HepG2 (cell line): ENCODE results near the gene GABBR2. TPM values are rescaled to one million over a fixed set of nuclear protein-coding genes. Genes with fewer than 3 reads are reported as not detected.

Experiments
- CBX5 ChIP-seq: sonication (generic); formaldehyde crosslinking; IDR thresholded peaks from 2 replicates; pipeline ENCODE4 v1.4.0; 2020; ENCODE audit warnings: missing genetic modification reagents, borderline replicate concordance
- CREB1 ChIP-seq, 2 experiments: fragments of 450-650 bp in 1 of 2; IDR thresholded peaks; 2 replicates each; pipeline ENCODE4 v1.6.1; 2016 to 2017; ENCODE audit warnings: control low read depth in 1 of 2, mild to moderate bottlenecking in 1 of 2, missing compliant biosample characterization in 1 of 2, missing genetic modification characterization in 1 of 2
- EZH2 ChIP-seq: conservative IDR thresholded peaks from 2 replicates; pipeline ENCODE4 v1.6.1; 2012; ENCODE audit warnings: mild to moderate bottlenecking, low read depth, low read length, moderate library complexity
- GLI4 ChIP-seq: sonication (generic); formaldehyde crosslinking; IDR thresholded peaks from 2 replicates; pipeline ENCODE4 v1.5.1; 2020; ENCODE audit warnings: missing genetic modification reagents, mild to moderate bottlenecking, moderate library complexity, borderline replicate concordance
- IRX3 ChIP-seq: sonication (generic); formaldehyde crosslinking; IDR thresholded peaks from 2 replicates; pipeline ENCODE4 v1.8.1; 2023; ENCODE audit warnings: mild to moderate bottlenecking, low read depth, missing genetic modification reagents, borderline replicate concordance
- KAT7 ChIP-seq: IDR thresholded peaks from 2 replicates; pipeline ENCODE4 v1.6.1; 2018; ENCODE audit warnings: borderline replicate concordance, missing compliant biosample characterization
- NCOA5 ChIP-seq: sonication (generic); formaldehyde crosslinking; IDR thresholded peaks from 2 replicates; pipeline ENCODE4 v1.4.0; 2020; ENCODE audit warnings: missing genetic modification reagents
- NFKBIZ ChIP-seq: IDR thresholded peaks from 2 replicates; pipeline ENCODE4 v1.6.1; 2018; ENCODE audit warnings: missing genetic modification reagents, missing compliant biosample characterization
- PREB ChIP-seq: sonication (generic); formaldehyde crosslinking; IDR thresholded peaks from 2 replicates; pipeline ENCODE4 v1.4.0; 2020; ENCODE audit warnings: missing genetic modification reagents
- RFXAP ChIP-seq: sonication (generic); formaldehyde crosslinking; IDR thresholded peaks from 2 replicates; pipeline ENCODE4 v1.4.0; 2020; ENCODE audit warnings: missing genetic modification reagents, borderline replicate concordance
- RNF2 ChIP-seq: fragments of 450-650 bp; conservative IDR thresholded peaks from 2 replicates; pipeline ENCODE4 v1.6.1; 2016; ENCODE audit warnings: low read depth
- SAFB2 ChIP-seq: sonication (generic); formaldehyde crosslinking; IDR thresholded peaks from 2 replicates; pipeline ENCODE4 v1.5.1; 2020; ENCODE audit warnings: missing genetic modification reagents, low read depth, mild to moderate bottlenecking, borderline replicate concordance
- SMAD1 ChIP-seq: sonication (generic); formaldehyde crosslinking; IDR thresholded peaks from 2 replicates; pipeline ENCODE4 v1.4.0; 2020; ENCODE audit warnings: missing genetic modification reagents, low read depth, mild to moderate bottlenecking, borderline replicate concordance
- SMC3 ChIP-seq: IDR thresholded peaks from 2 replicates; pipeline ENCODE4 v1.6.1; 2011; ENCODE audit warnings: low read length, improper control_type of control experiment
- SNAPC5 ChIP-seq: sonication (generic); formaldehyde crosslinking; IDR thresholded peaks from 2 replicates; pipeline ENCODE4 v1.8.1; 2023; ENCODE audit warnings: mild to moderate bottlenecking, missing genetic modification reagents, borderline replicate concordance
- SPEN ChIP-seq: sonication (generic); formaldehyde crosslinking; IDR thresholded peaks from 2 replicates; pipeline ENCODE4 v1.5.1; 2020; ENCODE audit warnings: low read depth, mild to moderate bottlenecking, missing genetic modification reagents
- SRF ChIP-seq: IDR thresholded peaks from 2 replicates; pipeline ENCODE4 v1.6.1; 2011; ENCODE audit warnings: mild to moderate bottlenecking, low read depth, low read length, moderate library complexity
- SRY ChIP-seq: sonication (generic); formaldehyde crosslinking; IDR thresholded peaks from 2 replicates; pipeline ENCODE4 v1.8.0; 2022; ENCODE audit warnings: mild to moderate bottlenecking, missing genetic modification reagents
- THRA ChIP-seq: sonication (generic); formaldehyde crosslinking; IDR thresholded peaks from 2 replicates; pipeline ENCODE4 v1.4.0; 2020; ENCODE audit warnings: missing genetic modification reagents, borderline replicate concordance
- XBP1 ChIP-seq: sonication (generic); formaldehyde crosslinking; IDR thresholded peaks from 2 replicates; pipeline ENCODE4 v1.5.0; 2020; ENCODE audit warnings: missing genetic modification reagents
- ZKSCAN8 ChIP-seq: IDR thresholded peaks from 2 replicates; pipeline ENCODE4 v1.6.1; 2016; ENCODE audit warnings: borderline replicate concordance, missing genetic modification reagents, missing compliant biosample characterization
- ZNF292 ChIP-seq: sonication (generic); formaldehyde crosslinking; IDR thresholded peaks from 2 replicates; pipeline ENCODE4 v1.8.1; 2022; ENCODE audit warnings: mild to moderate bottlenecking, low read depth, missing genetic modification reagents, borderline replicate concordance
- ZNF326 ChIP-seq: sonication (generic); formaldehyde crosslinking; IDR thresholded peaks from 2 replicates; pipeline ENCODE4 v1.4.0; 2020; ENCODE audit warnings: missing genetic modification reagents, borderline replicate concordance
- ZNF563 ChIP-seq: sonication (generic); formaldehyde crosslinking; IDR thresholded peaks from 2 replicates; pipeline ENCODE4 v1.8.0; 2022; ENCODE audit warnings: mild to moderate bottlenecking, moderate library complexity, missing genetic modification reagents
- ZNF644 ChIP-seq: IDR thresholded peaks from 2 replicates; pipeline ENCODE4 v1.6.1; 2016; ENCODE audit warnings: low read depth
- ZNF703 ChIP-seq: sonication (generic); formaldehyde crosslinking; IDR thresholded peaks from 2 replicates; pipeline ENCODE4 v1.5.1; 2020; ENCODE audit warnings: missing genetic modification reagents, mild to moderate bottlenecking, moderate library complexity, borderline replicate concordance
- ZNF83 ChIP-seq: sonication (generic); formaldehyde crosslinking; IDR thresholded peaks from 2 replicates; pipeline ENCODE4 v1.4.0; 2020; ENCODE audit warnings: missing genetic modification reagents, mild to moderate bottlenecking, borderline replicate concordance
- polyA plus RNA-seq, 8 experiments: library from polyadenylated mRNA; depleted of rRNA in 3 of 8; stranded (reverse) in 7 of 8; unstranded in 1 of 8; fragments of >200 nt; fragmentation: Illumina TruSeq in 4 of 8; extraction: Trizol in 4 of 8; gene quantifications; 2 replicates each; pipeline versions ENCODE4 v1.2.1 to v1.2.3, GENCODE V29; 2011 to 2016; ENCODE audit warnings: low read depth in 4 of 8, missing spikeins in 1 of 8, mixed read lengths in 1 of 8; ENCODE audit not compliant: insufficient read depth in 1 of 8
- total RNA-seq, 5 experiments: library from RNA; depleted of rRNA; stranded (reverse); fragments of >200 nt; fragmentation: Illumina TruSeq; extraction: Trizol; gene quantifications; 2 replicates each; pipeline ENCODE4 v1.2.3, GENCODE V29; 2016; ENCODE audit warnings: low read depth in 1 of 5

Gene GABBR2
- total and polyA plus RNA-seq, 2 of the 13 experiments (the other 11 are each of a cell fraction or from before 2014, with no cell fraction given): 0.02 TPM; not detected in 1

- TF ChIP-seq CBX5 (CRISPR knock-in tag) (no peak; the same call in 1 of the 2 replicates), IRX3 (CRISPR knock-in tag) (no peak; the same call in 1 of the 2 replicates), THRA (0 out of 2 replicates have a peak, but pooled peaks have one; percentile 44), ZNF703 (CRISPR knock-in tag) (no peak), EZH2 (no peak), RFXAP (CRISPR knock-in tag) (peak; percentile 81; the same call in 1 of the 2 replicates), ZNF83 (CRISPR knock-in tag) (0 out of 2 replicates have a peak, but pooled peaks have one; percentile 34), ZNF644 (CRISPR knock-in tag) (no peak), ZNF326 (CRISPR knock-in tag) (no peak), XBP1 (CRISPR knock-in tag) (0 out of 2 replicates have a peak, but pooled peaks have one; percentile 18), SNAPC5 (CRISPR knock-in tag) (no peak), PREB (CRISPR knock-in tag) (0 out of 2 replicates have a peak, but pooled peaks have one; percentile 71), SAFB2 (no peak), SMC3 (no peak), KAT7 (CRISPR knock-in tag) (peak; percentile 82), ZNF563 (CRISPR knock-in tag) (peak; percentile 7; the same call in 1 of the 2 replicates), SPEN (CRISPR knock-in tag) (peak; percentile 89), ZNF292 (CRISPR knock-in tag) (peak; percentile 34; the same call in 1 of the 2 replicates), SRF (no peak), RNF2 (peak; percentile 71; the same call in 1 of the 2 replicates), CREB1 (IDR thresholded peaks at IDR 0.05) (peak; percentile 2; the same call in 1 of the 2 replicates), CREB1 (CRISPR knock-in tag; IDR thresholded peaks at IDR 0.05) (peak; percentile 68), NFKBIZ (no peak), ZKSCAN8 (CRISPR knock-in tag) (peak; percentile 71; the same call in 1 of the 2 replicates), NCOA5 (CRISPR knock-in tag) (no peak), GLI4 (CRISPR knock-in tag) (peak; percentile 25; the same call in 1 of the 2 replicates), SMAD1 (CRISPR knock-in tag) (0 out of 2 replicates have a peak, but pooled peaks have one; percentile 40), SRY (peak; percentile 61)
Measured at GRCh38 chr9:98255578-98256296, 453.0 kb downstream of the GABBR2 start, which contains the start of gene TBC1D2 (continued).
